Retinal pigment epithelial cell (primary cell): ENCODE data around the gene RFTN1.
"Not testable (repeated sequence)": the region's sequence is repeated elsewhere in the genome, so short reads cannot be mapped to it uniquely, and the experiment has no call there.

ENCODE experiments used
- DNase-seq: peaks from one replicate; pipeline ENCODE4 v3.0.0-alpha.2; 2010; ENCODE audit warnings: low read depth
- H3K4me3 ChIP-seq: 2 replicates; pipeline ENCODE4 v1.5.1; 2011; ENCODE audit warnings: mild to moderate bottlenecking, low read length, control low read depth, moderate library complexity
- CTCF ChIP-seq: conservative IDR thresholded peaks from 2 replicates; pipeline ENCODE4 v1.5.1; 2011; ENCODE audit warnings: low read depth, low read length, control low read depth, inconsistent platforms

Gene RFTN1

GRCh38 chr3:16494094-16494493 is 19.4 kb downstream of the RFTN1 start:
- no peak for DNase-seq
- no peak for TF ChIP-seq CTCF
- no peak overlapping the region for H3K4me3 ChIP-seq

DNA sequence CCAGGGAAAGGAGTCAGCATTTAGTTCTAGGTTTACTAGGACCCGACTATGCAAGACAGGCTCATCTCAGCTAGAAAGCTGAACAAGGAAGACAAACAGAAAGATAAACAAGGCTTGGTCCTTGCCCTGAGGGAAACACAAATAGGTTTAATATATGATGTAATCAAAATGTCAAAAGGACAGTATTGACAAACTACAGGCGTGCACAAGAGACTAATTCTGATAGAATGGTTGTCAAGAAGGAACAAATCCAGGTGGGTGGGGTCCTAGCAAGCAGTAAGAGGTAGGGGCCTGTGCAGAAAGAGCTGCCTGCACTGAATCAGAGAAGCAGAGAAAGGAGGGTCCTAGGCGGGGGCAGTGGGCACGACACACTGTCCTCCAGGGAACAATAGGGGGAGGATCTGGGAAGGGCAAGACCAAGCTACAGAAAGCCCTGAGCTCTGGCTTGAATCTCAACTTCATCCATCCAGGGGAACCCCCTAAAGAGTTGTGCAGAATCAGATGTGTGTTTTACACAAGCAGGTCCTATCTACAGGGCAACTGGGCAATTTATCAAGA is 23.4 kb downstream of the RFTN1 start:
- DNase-seq = no peak
- no peak overlapping the region for H3K4me3 ChIP-seq
- TF ChIP-seq CTCF = no peak

- not testable (repeated sequence) for DNase-seq
Measured at GRCh38 chr3:16489326-16490061, 24.0 kb downstream of the RFTN1 start.

DNA sequence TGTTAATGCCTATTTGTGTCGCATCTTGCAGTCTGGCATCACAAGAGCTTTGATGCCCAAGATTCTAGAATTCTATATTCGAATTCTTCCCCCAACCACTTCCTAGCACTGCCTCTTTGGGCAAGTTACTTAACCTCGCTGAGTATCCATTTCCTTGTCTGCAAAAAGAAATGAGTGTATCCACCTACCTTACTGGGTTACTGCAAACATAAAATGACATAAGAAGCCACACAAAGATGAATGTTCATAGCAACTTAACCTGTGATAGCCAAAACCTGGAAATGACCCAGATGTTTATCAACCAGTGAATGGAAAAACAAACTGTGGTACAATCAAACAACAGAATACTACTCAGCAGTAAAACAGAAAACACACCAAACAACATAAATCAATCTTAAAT is 24.9 kb downstream of the RFTN1 start:
- no peak for TF ChIP-seq CTCF

More at GRCh38 chr3:16489326-16490061, 24.0 kb downstream of the RFTN1 start:
- H3K4me3 ChIP-seq = not testable (repeated sequence)

GRCh38 chr3:16487511-16488175 is 25.9 kb downstream of the RFTN1 start:
- no peak overlapping the region for H3K4me3 ChIP-seq
- no peak for TF ChIP-seq CTCF
- DNase-seq = no peak

More for the DNA sequence above, 24.9 kb downstream of the RFTN1 start:
- DNase-seq = no peak
- no peak overlapping the region for H3K4me3 ChIP-seq

DNA sequence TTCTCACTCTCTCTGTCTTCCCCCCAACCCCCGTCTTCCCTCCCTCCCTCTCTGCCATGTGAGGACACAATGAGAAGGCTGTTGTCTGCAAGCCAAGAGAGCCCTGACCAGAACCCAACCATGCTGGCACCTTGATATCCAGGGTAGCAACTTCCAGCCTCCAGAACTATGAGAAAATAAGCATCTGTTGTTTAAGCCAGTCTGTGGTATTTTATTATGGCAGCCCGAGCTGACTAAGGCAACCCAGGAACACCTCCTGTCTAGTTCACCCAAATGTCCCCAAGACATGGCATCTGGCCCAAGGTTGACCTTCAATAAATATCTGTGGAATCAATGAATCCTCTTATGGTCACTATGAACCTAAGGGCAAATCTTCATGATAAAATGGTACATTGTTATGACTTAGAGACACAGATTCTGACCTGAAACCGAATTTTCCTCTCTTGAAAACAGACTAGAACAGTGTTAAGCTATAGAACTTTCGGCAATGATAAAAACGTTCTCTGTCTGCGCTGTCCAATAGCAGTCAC is 26.5 kb downstream of the RFTN1 start:
- no peak for TF ChIP-seq CTCF
- no peak for DNase-seq
- H3K4me3 ChIP-seq = no peak overlapping the region

- no peak overlapping the region for H3K4me3 ChIP-seq
- DNase-seq = no peak
- no peak for TF ChIP-seq CTCF
Measured at GRCh38 chr3:16486201-16486600, 27.3 kb downstream of the RFTN1 start.
